Stimulated activated memory B cell treated with anti-CD40 and anti-IgM and Interleukin-4, amounts not matched to agents 10 μg/mL and 1 μg/mL and 100 μg/mL, for 72 hours (primary cell): ENCODE results near the gene TOE1.
"Not testable (repeated sequence)": the region's sequence is repeated elsewhere in the genome, so short reads cannot be mapped to it uniquely, and the experiment has no call there.

Experiments used
- ATAC-seq: fragments of 150-1000 bp; cut with Tn5 transposase; 2 replicates; pipeline ENCODE4 v1.10.0; 2021
- H3K27ac Mint-ChIP-seq: one replicate; pipeline ENCODE4 v1.8.0; 2022; ENCODE audit warnings: mild to moderate bottlenecking, mixed read lengths
- H3K27me3 Mint-ChIP-seq: one replicate; pipeline ENCODE4 v1.8.0; 2022; ENCODE audit warnings: mixed read lengths
- H3K36me3 Mint-ChIP-seq: one replicate; pipeline ENCODE4 v1.8.0; 2022; ENCODE audit warnings: mixed read lengths
- H3K4me1 Mint-ChIP-seq: one replicate; pipeline ENCODE4 v1.8.0; 2022; ENCODE audit warnings: mixed read lengths
- H3K4me3 Mint-ChIP-seq: one replicate; pipeline ENCODE4 v1.8.0; 2022; ENCODE audit warnings: mild to moderate bottlenecking, moderate library complexity, mixed read lengths
- H3K9me3 Mint-ChIP-seq: one replicate; pipeline ENCODE4 v1.8.0; 2022; ENCODE audit warnings: mixed read lengths

The TOE1 gene

GRCh38 chr1:45364294-45364693 is 24.3 kb downstream of the TOE1 start:
- H3K4me3 Mint-ChIP-seq = no peak overlapping the region
- peaks cover 11% of the 10 kb centered on the region for H3K4me1 Mint-ChIP-seq
- H3K27ac Mint-ChIP-seq = peak overlapping the region; percentile 42
- no peak for ATAC-seq
- H3K9me3 Mint-ChIP-seq = no peaks in the 10 kb centered on the region
- H3K27me3 Mint-ChIP-seq = no peaks in the 10 kb centered on the region
- no peaks in the 10 kb centered on the region for H3K36me3 Mint-ChIP-seq

- Mint-ChIP-seq H3K9me3 (no peaks in the 10 kb centered on the region), H3K36me3 (no peaks in the 10 kb centered on the region), H3K27ac (peak overlapping the region; percentile 42), H3K27me3 (no peaks in the 10 kb centered on the region), H3K4me1 (peaks cover 8% of the 10 kb centered on the region), H3K4me3 (no peak overlapping the region)
- ATAC-seq = peak; percentile 79
Measured at GRCh38 chr1:45365051-45365450, 25.1 kb downstream of the TOE1 start.

GRCh38 chr1:45370575-45370974 is 30.6 kb downstream of the TOE1 start:
- H3K27ac Mint-ChIP-seq = no peak overlapping the region
- peaks cover 39% of the 10 kb centered on the region for H3K4me1 Mint-ChIP-seq
- ATAC-seq = peak; percentile 70
- H3K9me3 Mint-ChIP-seq = no peaks in the 10 kb centered on the region
- no peaks in the 10 kb centered on the region for H3K27me3 Mint-ChIP-seq
- H3K36me3 Mint-ChIP-seq = no peaks in the 10 kb centered on the region
- no peak overlapping the region for H3K4me3 Mint-ChIP-seq

- peaks cover 49% of the 10 kb centered on the region for H3K4me1 Mint-ChIP-seq
- ATAC-seq = no peak
- H3K27ac Mint-ChIP-seq = peak overlapping the region; percentile 59
- H3K36me3 Mint-ChIP-seq = peaks cover 10% of the 10 kb centered on the region
- H3K4me3 Mint-ChIP-seq = peak overlapping the region; percentile 29
- H3K27me3 Mint-ChIP-seq = no peaks in the 10 kb centered on the region
- no peaks in the 10 kb centered on the region for H3K9me3 Mint-ChIP-seq
Measured at GRCh38 chr1:45373573-45373972, 33.6 kb downstream of the TOE1 start.

GRCh38 chr1:45375104-45376090 is 35.4 kb downstream of the TOE1 start:
- ATAC-seq = no peak
- Mint-ChIP-seq H3K4me3 (no peak overlapping the region), H3K27ac (peak overlapping the region; percentile 59), H3K36me3 (peaks cover 10% of the 10 kb centered on the region), H3K27me3 (no peaks in the 10 kb centered on the region), H3K4me1 (peaks cover 51% of the 10 kb centered on the region), H3K9me3 (no peaks in the 10 kb centered on the region)

GRCh38 chr1:45378184-45378583 is 38.2 kb downstream of the TOE1 start:
- no peak for ATAC-seq
- H3K27me3 Mint-ChIP-seq = no peaks in the 10 kb centered on the region
- H3K4me3 Mint-ChIP-seq = no peak overlapping the region
- H3K4me1 Mint-ChIP-seq = peaks cover 37% of the 10 kb centered on the region
- H3K36me3 Mint-ChIP-seq = peaks cover 10% of the 10 kb centered on the region
- H3K9me3 Mint-ChIP-seq = no peaks in the 10 kb centered on the region
- no peak overlapping the region for H3K27ac Mint-ChIP-seq

GRCh38 chr1:45379524-45379923 is 39.6 kb downstream of the TOE1 start:
- no peaks in the 10 kb centered on the region for H3K27me3 Mint-ChIP-seq
- H3K27ac Mint-ChIP-seq = no peak overlapping the region
- H3K9me3 Mint-ChIP-seq = no peaks in the 10 kb centered on the region
- peaks cover 28% of the 10 kb centered on the region for H3K4me1 Mint-ChIP-seq
- peaks cover 16% of the 10 kb centered on the region for H3K36me3 Mint-ChIP-seq
- ATAC-seq = no peak
- no peak overlapping the region for H3K4me3 Mint-ChIP-seq

- Mint-ChIP-seq H3K36me3 (peaks cover 21% of the 10 kb centered on the region), H3K9me3 (no peaks in the 10 kb centered on the region), H3K4me1 (peaks cover 22% of the 10 kb centered on the region), H3K27ac (no peak overlapping the region), H3K4me3 (no peak overlapping the region), H3K27me3 (no peaks in the 10 kb centered on the region)
- peak; percentile 56 for ATAC-seq
Measured at GRCh38 chr1:45380125-45380524, 40.2 kb downstream of the TOE1 start.

- Mint-ChIP-seq H3K9me3 (no peaks in the 10 kb centered on the region), H3K4me1 (peaks cover 17% of the 10 kb centered on the region), H3K27ac (no peak overlapping the region), H3K36me3 (peaks cover 23% of the 10 kb centered on the region), H3K27me3 (no peaks in the 10 kb centered on the region), H3K4me3 (no peak overlapping the region)
- no peak for ATAC-seq
Measured at GRCh38 chr1:45380730-45381129, 40.8 kb downstream of the TOE1 start.

GRCh38 chr1:45381243-45381642 is 41.3 kb downstream of the TOE1 start:
- no peaks in the 10 kb centered on the region for H3K27me3 Mint-ChIP-seq
- H3K4me3 Mint-ChIP-seq = no peak overlapping the region
- H3K27ac Mint-ChIP-seq = no peak overlapping the region
- ATAC-seq = no peak
- peaks cover 23% of the 10 kb centered on the region for H3K36me3 Mint-ChIP-seq
- no peaks in the 10 kb centered on the region for H3K9me3 Mint-ChIP-seq
- peaks cover 17% of the 10 kb centered on the region for H3K4me1 Mint-ChIP-seq

GRCh38 chr1:45383191-45383590 is 43.2 kb downstream of the TOE1 start:
- ATAC-seq = no peak
- H3K36me3 Mint-ChIP-seq = peaks cover 13% of the 10 kb centered on the region
- H3K4me3 Mint-ChIP-seq = no peak overlapping the region
- no peaks in the 10 kb centered on the region for H3K27me3 Mint-ChIP-seq
- H3K9me3 Mint-ChIP-seq = no peaks in the 10 kb centered on the region
- H3K27ac Mint-ChIP-seq = no peak overlapping the region
- peaks cover 7% of the 10 kb centered on the region for H3K4me1 Mint-ChIP-seq

GRCh38 chr1:45384213-45384612 is 44.2 kb downstream of the TOE1 start:
- H3K4me3 Mint-ChIP-seq, H3K27ac Mint-ChIP-seq, ATAC-seq, H3K4me1 Mint-ChIP-seq, H3K9me3 Mint-ChIP-seq, H3K27me3 Mint-ChIP-seq: not testable (repeated sequence)
- H3K36me3 Mint-ChIP-seq = peaks cover 13% of the 10 kb centered on the region

GRCh38 chr1:45385302-45385701 is 45.3 kb downstream of the TOE1 start:
- H3K27me3 Mint-ChIP-seq = no peaks in the 10 kb centered on the region
- ATAC-seq = no peak
- peaks cover 13% of the 10 kb centered on the region for H3K36me3 Mint-ChIP-seq
- H3K27ac Mint-ChIP-seq = no peak overlapping the region
- H3K9me3 Mint-ChIP-seq = no peaks in the 10 kb centered on the region
- H3K4me1 Mint-ChIP-seq = peaks cover 4% of the 10 kb centered on the region
- no peak overlapping the region for H3K4me3 Mint-ChIP-seq

- no peak for ATAC-seq
- Mint-ChIP-seq H3K4me3 (no peak overlapping the region), H3K27me3 (no peaks in the 10 kb centered on the region), H3K4me1 (no peaks in the 10 kb centered on the region), H3K9me3 (no peaks in the 10 kb centered on the region), H3K27ac (no peak overlapping the region), H3K36me3 (peaks cover 13% of the 10 kb centered on the region)
Measured at GRCh38 chr1:45386219-45386618, 46.2 kb downstream of the TOE1 start.
